ENCODE data around the gene PROM2. TPM values are rescaled to one million over a fixed set of nuclear protein-coding genes. Genes with fewer than 3 reads are reported as not detected.

PROM2 gene
- total RNA-seq, 1 experiment from 2014 or later = 64.2 TPM

DNA sequence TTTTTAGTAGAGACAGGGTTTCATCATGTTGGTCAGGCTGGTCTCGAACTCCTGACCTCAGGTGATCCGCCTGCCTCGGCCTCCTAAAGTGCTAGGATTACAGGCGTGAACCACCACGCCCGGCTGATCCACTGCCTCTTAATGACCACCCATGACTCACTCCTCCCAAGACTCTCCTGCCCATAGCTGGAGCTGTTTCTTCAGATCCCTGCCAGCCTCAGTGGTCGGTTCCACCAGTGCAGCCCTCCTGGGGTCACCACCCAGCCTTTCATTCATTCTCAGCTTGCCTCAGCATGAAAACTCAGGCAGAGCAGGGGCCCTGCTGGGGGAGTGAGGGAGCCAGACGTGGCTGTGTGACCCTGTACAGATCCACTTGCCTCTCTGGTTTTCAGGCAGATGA is 35.4 kb downstream of the PROM2 start:
- ChIA-PET POLR2A (ENCODE audit: unreplicated experiment) (no interaction called here), CTCF (no interaction called here)
- no peak for DNase-seq
- H3K9me2 ChIP-seq (replicated peaks; ENCODE audit: low read length) = no peaks in the 10 kb centered on the region
- H3K4me1 ChIP-seq (ENCODE audit: insufficient read depth, low read length) = peaks cover 39% of the 10 kb centered on the region
- H3K9me3 ChIP-seq (ENCODE audit: low read length) = no peaks in the 10 kb centered on the region
- no peak overlapping the region for H3K27ac ChIP-seq (ENCODE audit: low read length)
- ATAC-seq = no peak
- H4K20me1 ChIP-seq (ENCODE audit: low read length) = no peaks in the 10 kb centered on the region
- H3F3A ChIP-seq (ENCODE audit: low read length, unreplicated experiment) = no peaks in the 10 kb centered on the region
- no peaks in the 10 kb centered on the region for H3K27me3 ChIP-seq (ENCODE audit: low read length)
- no peaks in the 10 kb centered on the region for H3K36me3 ChIP-seq (ENCODE audit: low read depth, low read length)
- intact Hi-C loops (cut with micrococcal nuclease) = no loop called here
- H2AFZ ChIP-seq (ENCODE audit: low read length) = no peak overlapping the region
- no peaks in the 10 kb centered on the region for H3K79me2 ChIP-seq (ENCODE audit: low read length)
- no peak for TF ChIP-seq EZH2 (IDR thresholded peaks at IDR 0.05; ENCODE audit: low read length, unreplicated experiment)
- TF ChIP-seq, protein P1, sequence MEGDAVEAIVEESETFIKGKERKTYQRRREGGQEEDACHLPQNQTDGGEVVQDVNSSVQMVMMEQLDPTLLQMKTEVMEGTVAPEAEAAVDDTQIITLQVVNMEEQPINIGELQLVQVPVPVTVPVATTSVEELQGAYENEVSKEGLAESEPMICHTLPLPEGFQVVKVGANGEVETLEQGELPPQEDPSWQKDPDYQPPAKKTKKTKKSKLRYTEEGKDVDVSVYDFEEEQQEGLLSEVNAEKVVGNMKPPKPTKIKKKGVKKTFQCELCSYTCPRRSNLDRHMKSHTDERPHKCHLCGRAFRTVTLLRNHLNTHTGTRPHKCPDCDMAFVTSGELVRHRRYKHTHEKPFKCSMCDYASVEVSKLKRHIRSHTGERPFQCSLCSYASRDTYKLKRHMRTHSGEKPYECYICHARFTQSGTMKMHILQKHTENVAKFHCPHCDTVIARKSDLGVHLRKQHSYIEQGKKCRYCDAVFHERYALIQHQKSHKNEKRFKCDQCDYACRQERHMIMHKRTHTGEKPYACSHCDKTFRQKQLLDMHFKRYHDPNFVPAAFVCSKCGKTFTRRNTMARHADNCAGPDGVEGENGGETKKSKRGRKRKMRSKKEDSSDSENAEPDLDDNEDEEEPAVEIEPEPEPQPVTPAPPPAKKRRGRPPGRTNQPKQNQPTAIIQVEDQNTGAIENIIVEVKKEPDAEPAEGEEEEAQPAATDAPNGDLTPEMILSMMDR (conservative IDR thresholded peaks at IDR 0.05; ENCODE audit: low read depth, low read length) = no peak
- TF ChIP-seq EZH2phosphoT487 (IDR thresholded peaks at IDR 0.05; ENCODE audit: borderline replicate concordance, low read length) = no peak
- no peak overlapping the region for H3K9ac ChIP-seq (ENCODE audit: low read length)
- no peak overlapping the region for H3K4me2 ChIP-seq (ENCODE audit: low read length)
- no peak overlapping the region for H3K4me3 ChIP-seq (ENCODE audit: low read length)
- no TSS peak for BruUV-seq (replicated peaks)

DNA sequence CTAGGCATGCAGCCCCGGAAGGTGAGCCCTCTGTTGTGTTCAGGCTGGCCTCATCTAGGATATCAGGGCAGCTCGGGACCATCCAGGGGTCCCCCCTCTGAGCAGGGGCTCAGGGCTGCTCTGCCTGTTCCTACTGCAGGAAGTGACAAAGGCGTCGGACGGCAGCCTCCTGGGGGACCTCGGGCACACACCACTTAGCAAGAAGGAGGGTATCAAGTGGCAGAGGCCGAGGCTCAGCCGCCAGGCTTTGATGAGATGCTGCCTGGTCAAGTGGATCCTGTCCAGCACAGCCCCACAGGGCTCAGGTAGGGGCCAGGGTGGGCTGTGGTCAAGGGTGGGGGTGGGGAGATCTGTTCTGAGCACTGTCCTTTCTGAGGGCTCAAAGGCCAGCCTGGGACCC is 36.0 kb downstream of the PROM2 start:
- no peak overlapping the region for H2AFZ ChIP-seq (ENCODE audit: low read length)
- intact Hi-C loops (cut with micrococcal nuclease) = no loop called here
- H4K20me1 ChIP-seq (ENCODE audit: low read length) = no peaks in the 10 kb centered on the region
- H3K27ac ChIP-seq (ENCODE audit: low read length) = no peak overlapping the region
- ChIA-PET POLR2A (ENCODE audit: unreplicated experiment) (no interaction called here), CTCF (no interaction called here)
- DNase-seq (no peak), ATAC-seq (no peak)
- no peaks in the 10 kb centered on the region for H3K79me2 ChIP-seq (ENCODE audit: low read length)
- no peaks in the 10 kb centered on the region for H3F3A ChIP-seq (ENCODE audit: low read length, unreplicated experiment)
- H3K4me3 ChIP-seq (ENCODE audit: low read length) = no peak overlapping the region
- no peaks in the 10 kb centered on the region for H3K36me3 ChIP-seq (ENCODE audit: low read depth, low read length)
- peaks cover 39% of the 10 kb centered on the region for H3K4me1 ChIP-seq (ENCODE audit: insufficient read depth, low read length)
- TF ChIP-seq, protein P1 (conservative IDR thresholded peaks at IDR 0.05; ENCODE audit: low read depth, low read length) = no peak
- TF ChIP-seq EZH2 (IDR thresholded peaks at IDR 0.05; ENCODE audit: low read length, unreplicated experiment) = no peak
- no peak for TF ChIP-seq EZH2phosphoT487 (IDR thresholded peaks at IDR 0.05; ENCODE audit: borderline replicate concordance, low read length)
- no peaks in the 10 kb centered on the region for H3K9me2 ChIP-seq (replicated peaks; ENCODE audit: low read length)
- no peak overlapping the region for H3K4me2 ChIP-seq (ENCODE audit: low read length)
- no peak overlapping the region for H3K9ac ChIP-seq (ENCODE audit: low read length)
- BruUV-seq (replicated peaks) = no TSS peak
- H3K27me3 ChIP-seq (ENCODE audit: low read length) = no peaks in the 10 kb centered on the region
- no peaks in the 10 kb centered on the region for H3K9me3 ChIP-seq (ENCODE audit: low read length)

DNA sequence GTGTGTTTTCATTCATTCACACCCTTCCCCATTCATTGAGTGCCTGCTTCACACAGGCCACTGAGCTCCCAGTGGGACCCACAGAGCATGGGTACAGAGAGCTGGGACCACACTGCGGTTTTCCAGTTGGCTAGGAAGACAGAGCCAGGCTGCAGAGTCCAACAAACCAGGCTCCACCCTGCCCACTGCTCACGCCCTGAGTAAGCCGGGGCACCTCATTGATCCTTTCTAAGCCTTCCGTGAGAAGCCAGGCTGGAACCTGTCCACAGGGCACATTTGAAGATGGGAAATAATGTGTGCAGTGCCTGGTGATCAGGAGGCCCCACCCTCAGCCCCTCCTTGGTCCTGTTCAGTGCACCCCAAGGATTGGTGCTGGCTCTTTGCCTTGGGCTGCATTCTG is 36.4 kb downstream of the PROM2 start:
- no peak for DNase-seq
- no peak for ATAC-seq

More for the DNA sequence above, 36.4 kb downstream of the PROM2 start:
- Histone ChIP-seq H3K79me2 (ENCODE audit: low read length) (no peaks in the 10 kb centered on the region), H2AFZ (ENCODE audit: low read length) (no peak overlapping the region), H3K27me3 (ENCODE audit: low read length) (no peaks in the 10 kb centered on the region), H3K4me3 (ENCODE audit: low read length) (no peak overlapping the region), H3K4me2 (ENCODE audit: low read length) (no peak overlapping the region), H3K9ac (ENCODE audit: low read length) (no peak overlapping the region), H4K20me1 (ENCODE audit: low read length) (no peaks in the 10 kb centered on the region), H3K9me3 (ENCODE audit: low read length) (no peaks in the 10 kb centered on the region), H3K27ac (ENCODE audit: low read length) (no peak overlapping the region), H3F3A (ENCODE audit: low read length, unreplicated experiment) (no peaks in the 10 kb centered on the region), H3K9me2 (replicated peaks; ENCODE audit: low read length) (no peaks in the 10 kb centered on the region), H3K36me3 (ENCODE audit: low read depth, low read length) (no peaks in the 10 kb centered on the region), H3K4me1 (ENCODE audit: insufficient read depth, low read length) (peaks cover 39% of the 10 kb centered on the region)
- no TSS peak for BruUV-seq (replicated peaks)
- no peak for TF ChIP-seq EZH2phosphoT487 (IDR thresholded peaks at IDR 0.05; ENCODE audit: borderline replicate concordance, low read length)
- no peak for TF ChIP-seq EZH2 (IDR thresholded peaks at IDR 0.05; ENCODE audit: low read length, unreplicated experiment)
- TF ChIP-seq, protein P1 (conservative IDR thresholded peaks at IDR 0.05; ENCODE audit: low read depth, low read length) = no peak
- intact Hi-C loops (cut with micrococcal nuclease) = no loop called here
- CTCF ChIA-PET = no interaction called here
- POLR2A ChIA-PET (ENCODE audit: unreplicated experiment) = no interaction called here

All from PC-3 (cell line).